HL-60/S4 treated with phorbol 12-myristate 13-acetate at 8.2 ng/mL for 4 days and 3 days (cell line): ENCODE results near the gene PIPOX.

Source experiments
- in situ Hi-C: fragments of 300-500 bp; cut with MboI; formaldehyde crosslinking; loops from 2 replicates; pipeline ENCODE4 v1.15.0; 2022; ENCODE audit warnings: low sequenced_read_pairs

Gene PIPOX, protein sequence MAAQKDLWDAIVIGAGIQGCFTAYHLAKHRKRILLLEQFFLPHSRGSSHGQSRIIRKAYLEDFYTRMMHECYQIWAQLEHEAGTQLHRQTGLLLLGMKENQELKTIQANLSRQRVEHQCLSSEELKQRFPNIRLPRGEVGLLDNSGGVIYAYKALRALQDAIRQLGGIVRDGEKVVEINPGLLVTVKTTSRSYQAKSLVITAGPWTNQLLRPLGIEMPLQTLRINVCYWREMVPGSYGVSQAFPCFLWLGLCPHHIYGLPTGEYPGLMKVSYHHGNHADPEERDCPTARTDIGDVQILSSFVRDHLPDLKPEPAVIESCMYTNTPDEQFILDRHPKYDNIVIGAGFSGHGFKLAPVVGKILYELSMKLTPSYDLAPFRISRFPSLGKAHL

DNA sequence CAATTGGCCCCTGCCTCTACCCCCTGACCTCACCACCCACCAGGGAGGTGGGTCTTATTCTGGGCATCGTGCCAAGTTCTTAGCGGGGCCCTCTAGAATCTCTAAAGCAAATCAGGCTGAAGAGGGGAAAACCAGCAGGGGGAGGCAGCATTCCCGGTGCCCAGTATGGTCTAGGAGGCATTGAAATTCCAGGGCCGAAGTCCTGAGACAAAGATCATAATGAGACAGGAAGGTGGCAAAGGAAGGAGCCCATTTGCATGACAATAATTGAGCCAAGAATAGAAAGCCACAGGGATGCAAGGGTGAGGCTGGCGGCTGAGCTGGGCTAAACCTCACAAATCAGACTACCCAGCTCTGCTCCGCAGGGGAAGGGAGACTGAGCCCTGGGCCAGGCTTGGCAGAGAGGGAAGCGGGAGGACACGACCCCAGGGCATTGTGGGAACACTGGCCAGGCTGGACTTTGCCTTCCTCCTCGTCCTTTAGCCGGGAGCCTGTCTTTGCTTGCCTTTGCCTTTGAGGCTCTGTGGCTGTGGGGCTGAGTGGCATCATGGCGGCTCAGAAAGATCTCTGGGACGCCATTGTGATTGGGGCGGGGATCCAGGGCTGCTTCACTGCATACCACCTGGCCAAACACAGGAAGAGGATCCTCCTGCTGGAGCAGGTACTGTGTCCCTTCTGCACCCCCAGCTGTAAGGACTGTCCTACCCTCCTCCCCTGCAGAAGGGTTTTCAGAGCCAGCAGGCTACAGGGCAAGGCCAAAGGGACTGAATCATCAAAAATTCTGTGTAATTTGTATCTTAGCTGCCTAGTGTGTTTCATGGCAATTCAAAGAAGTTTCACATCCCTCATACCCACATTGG lies at the start of gene PIPOX:
PIPOX (plus strand) TSS at position 463 of the 860 bp plus-strand sequence; CDS start at position 548, 85 bp downstream.
- in situ Hi-C loops: no loop called here

DNA sequence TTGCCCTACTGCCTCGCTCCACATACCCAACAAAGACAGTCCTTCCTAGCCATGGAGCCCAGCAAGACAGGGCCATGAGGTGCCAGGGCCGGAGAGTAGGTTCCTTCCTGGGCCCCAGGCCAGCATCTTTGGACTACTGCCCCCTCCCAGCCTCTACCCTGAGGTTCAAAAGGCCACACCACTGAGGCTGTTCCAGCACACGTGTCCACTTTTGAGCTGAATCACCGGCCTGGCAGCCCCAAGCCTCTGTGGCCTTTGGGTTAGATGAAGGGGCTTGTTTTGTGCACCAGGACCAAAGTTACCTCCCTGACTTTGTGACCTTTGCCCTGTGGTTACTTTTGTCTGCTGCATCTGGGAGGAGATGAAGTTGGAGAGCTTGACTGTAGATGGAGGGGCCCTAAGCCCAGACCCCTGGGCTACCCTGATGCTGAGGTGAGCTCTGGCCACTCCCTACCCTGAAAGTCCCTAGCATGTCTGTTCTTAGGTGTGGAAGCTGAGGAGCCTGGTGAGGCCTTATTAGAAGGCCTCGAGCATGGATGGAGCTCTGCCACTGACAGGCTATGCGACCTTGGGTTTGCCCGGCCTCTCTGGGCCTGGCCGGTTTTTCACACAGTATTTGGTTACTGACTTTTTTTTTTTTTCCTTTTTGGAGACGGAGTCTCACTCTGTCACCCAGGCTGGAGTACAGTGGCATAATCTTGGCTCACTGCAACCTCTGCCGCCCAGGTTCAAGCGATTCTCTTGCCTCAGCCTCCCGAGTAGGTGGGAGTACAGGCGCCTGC lies 49.1 kb upstream of the PIPOX start:
- in situ Hi-C loops: no loop called here

DNA sequence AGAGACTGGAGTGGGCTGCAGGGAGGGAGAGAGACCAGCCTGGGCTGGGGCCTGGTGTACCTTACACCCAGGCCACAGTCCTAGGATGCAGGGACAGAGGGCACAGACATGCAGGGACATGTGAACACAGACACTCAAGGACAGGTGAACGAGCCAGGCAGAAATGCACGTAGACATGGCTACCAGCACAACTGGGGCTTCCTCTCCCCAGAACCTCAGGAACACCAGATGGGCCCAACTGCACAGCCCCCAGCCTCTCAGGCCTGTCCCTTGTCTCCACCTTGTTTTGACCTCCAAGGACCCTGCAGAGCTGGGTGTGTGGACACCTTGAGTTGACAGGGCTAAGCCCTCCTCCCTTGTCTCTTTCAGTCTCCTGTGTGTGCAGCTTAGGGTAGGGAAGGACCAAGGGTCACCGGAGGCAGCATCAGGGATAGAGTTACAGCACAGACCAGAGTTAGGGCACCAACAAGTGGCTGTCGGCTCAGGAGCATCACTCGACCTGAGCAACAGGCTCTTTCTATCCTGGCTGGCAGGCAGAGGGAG lies 46.3 kb upstream of the PIPOX start:
- in situ Hi-C loops: no loop called here

DNA sequence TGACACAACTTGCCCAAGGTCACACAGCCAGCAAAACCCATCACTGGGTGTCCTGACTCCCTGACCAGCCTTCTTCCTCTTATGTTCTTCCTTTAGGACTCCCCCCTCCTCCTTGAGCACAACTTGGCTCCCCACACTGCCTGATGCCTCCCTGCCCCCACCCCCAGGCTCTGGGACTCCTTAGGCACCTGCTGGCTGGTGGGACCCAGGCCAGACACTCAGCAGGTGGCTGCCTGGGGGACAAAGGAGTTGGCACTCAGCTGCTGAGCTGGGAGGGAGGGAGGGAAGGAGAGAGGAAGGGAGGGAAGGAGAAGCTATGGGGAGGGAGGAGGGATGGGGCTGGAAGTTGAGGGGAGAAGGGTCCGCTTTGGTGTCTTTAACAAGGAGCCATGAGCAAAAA lies 45.1 kb upstream of the PIPOX start:
- in situ Hi-C loops: no loop called here

DNA sequence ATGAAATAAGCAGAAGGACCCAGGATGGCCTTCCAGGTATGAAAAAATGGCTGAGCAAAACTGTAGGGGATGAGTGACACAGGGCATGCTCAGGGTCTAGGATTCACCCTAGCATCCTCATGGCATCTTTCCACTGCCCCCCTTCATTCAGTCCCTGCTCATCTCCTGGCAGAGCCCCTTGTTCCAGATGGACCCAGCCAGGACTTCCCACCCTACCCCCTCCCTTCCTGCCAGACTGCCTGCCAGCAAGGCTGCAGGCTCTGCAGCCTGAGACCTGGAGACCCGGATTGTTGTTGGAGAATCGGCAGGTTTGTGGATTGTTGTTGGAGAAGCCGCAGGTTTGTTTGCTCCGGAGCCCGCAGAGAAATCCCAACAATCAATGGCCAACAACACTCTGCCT lies 43.7 kb upstream of the PIPOX start:
- in situ Hi-C loops: no loop called here

DNA sequence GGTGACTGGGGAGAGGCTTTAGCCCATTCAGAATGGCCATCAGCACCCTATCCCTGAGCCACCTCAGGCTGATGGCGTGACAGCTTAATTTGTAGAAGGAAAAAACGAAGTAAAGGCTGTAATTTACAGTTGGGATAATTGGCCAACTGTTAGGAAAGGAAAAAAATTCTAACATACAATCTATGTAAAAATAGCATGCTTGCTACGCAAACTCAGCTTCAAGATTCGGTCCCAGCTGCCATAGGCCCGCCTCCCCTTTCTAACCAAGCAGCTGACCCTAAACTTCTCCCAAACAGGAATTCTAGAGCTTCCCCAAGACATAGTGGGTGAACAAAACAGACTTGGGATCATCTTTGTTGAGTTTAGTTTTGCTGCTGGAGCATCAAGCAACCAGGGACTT lies 42.0 kb upstream of the PIPOX start:
- in situ Hi-C loops: no loop called here

DNA sequence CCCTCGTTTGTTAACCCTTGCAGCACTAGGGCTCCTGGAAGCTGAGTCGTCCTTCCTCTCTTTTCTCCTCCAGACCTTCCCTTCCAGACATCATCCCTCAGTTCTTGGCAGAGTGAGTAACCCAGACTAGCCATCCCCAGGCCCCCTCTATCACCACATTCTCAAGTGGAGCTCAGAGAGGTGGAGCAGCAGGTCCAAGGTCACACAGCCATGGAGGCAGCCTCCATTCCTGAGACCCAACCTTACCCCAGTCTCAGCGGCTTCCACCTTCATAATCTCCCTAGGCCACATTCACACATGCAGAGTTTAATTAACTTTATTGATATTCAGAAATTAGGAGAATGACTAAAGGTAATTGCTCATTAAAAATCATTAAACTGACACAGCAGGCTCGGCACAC lies 40.1 kb upstream of the PIPOX start:
- in situ Hi-C loops: no loop called here

DNA sequence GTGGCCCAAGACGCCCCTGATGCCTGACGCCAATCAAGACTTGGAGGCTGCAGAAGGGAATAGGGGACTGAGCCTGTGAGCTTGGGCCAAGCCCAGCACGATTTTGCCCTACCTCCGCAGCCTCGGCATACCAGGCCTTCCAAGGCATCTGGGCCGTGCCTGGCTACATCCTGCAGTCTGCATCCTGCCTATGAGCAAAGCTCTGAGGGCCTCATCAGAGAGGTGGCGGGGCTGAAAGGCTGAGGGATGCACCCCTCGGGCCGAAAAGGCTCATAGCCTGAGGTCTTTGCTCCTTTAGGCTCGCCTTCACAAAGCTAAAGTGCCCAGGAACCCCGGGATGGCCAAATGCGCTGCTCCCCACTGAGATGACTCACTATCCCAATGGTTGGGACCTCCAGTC lies 39.7 kb upstream of the PIPOX start:
- in situ Hi-C loops: no loop called here

DNA sequence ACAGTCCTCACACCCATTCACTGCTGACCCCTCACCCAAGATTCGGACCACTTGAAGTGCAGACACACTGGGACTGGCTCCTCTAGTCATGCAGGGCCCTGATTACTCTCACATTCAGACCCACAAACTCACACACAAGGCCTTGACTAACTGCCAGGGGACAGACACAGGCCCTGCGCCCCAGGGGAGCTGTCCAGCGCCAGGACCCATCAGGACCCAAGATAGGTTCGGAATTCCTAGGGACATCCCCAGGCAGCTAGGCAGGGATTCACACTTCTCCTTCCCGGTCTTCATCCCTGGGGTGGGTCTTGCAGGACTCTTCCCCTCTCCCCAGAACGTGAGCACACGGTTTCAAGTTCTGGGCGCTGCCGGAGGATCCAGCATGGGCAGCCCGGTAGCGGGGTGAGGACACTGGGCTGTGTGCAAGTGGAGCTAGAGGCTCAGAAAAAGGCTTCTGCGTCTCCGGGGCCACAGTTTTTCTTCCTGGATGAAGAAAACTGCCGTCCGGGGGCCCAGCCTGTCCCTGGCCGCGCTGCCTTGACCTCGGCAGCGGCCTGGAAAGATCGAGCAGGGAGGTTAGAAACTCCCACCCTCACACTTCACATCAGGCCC lies 38.8 kb upstream of the PIPOX start:
- in situ Hi-C loops: no loop called here

DNA sequence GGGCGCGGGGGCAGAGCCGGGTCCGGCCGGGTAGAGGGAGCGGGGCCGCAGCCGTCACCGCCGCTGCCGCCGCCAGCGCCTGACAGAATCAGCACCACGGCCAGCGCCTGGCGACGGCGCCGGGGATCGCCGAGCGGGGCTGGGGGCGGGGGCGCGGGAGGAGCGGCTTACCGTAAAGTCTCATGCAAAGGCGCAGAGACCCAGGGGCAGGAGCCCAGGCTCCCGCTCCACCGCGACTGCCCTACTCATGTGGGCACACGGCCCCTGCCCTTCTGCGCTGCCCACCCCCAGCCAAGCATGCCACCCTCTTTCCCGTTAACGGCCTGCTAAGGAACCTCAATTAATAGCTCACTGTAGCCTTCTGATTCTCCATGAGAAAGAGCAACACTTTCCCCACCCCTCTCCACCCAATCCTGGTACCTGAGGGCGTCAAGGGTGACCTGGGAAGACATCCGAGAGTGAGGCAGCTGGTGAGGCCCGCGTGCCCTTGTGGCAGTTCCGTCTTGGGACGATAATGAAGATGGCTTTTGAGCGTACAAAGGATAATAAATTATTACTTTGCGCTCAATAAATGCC lies 36.9 kb upstream of the PIPOX start, which contains the start of gene SEZ6:
SEZ6 (minus strand) TSS at position 98 of the 576 bp plus-strand sequence. CDS start 164 bp downstream, outside the sequence.
- in situ Hi-C loops: no loop called here

DNA sequence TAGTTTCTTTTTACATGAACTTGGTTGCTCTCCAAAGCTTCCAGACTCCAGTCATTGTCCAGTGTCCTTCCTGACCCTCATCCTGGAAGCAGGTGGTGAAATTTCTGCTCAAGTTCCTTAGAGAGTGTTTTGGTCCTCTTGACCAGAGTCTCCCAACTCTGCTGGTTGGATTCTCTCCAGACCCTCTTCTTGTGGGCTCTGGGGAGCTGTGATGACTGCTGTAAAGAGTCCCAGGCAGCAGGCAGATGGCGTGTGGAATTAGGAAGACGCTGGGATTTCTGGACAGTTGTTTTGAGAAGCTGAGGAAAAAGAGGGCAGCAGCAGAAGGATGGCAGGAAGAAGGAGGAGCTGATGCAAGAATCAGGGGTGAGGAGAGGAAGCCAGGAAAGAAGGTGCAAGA lies 35.5 kb upstream of the PIPOX start:
- in situ Hi-C loops: no loop called here

DNA sequence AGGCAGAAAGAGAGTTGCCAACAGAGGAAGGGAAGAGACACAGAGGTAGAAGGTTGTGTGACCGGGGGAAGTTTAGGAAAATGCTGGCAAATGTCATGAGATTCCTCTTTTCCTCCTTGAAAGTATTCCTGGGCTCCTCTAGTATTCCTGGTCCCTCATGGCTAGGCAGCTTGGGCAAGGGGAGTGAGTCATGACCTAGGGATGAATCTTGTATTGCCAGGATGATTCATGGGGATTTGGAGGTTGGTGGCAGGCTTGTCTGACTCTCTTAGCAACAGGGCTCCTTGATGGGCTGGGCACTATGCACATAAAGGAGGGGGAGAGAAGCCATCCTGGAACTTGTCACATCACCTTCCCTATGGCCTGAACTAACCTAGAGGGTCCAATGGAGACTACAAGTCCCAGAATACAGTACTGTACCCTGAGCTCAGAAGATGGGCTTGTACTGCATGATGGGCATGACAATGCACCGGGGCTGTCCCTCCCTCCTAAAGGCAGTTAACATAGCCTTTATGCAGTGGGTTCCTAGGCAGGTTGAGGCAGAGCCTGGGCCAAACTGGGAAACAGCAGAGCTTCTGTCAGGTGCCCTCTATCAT lies 35.0 kb upstream of the PIPOX start:
- in situ Hi-C loops: no loop called here

DNA sequence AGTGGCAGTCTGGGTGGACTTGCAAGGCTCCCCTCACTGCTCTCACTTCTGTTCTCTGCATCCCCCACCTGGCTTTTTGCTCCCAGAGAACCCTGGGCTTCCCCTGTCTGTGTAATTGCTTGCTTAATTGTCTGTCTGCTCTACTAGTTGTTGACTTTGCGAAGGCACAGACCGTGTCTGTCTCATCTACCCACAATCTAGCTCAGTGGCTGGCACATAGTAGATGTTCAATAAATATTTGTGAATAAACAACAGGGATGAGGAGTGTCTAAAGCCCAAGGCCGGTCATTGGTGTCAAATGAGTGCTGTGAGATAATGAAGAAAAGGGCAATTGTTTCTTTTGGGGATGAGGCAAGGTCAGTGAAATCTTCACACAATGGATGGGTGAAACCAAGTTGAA lies 34.4 kb upstream of the PIPOX start:
- in situ Hi-C loops: no loop called here

DNA sequence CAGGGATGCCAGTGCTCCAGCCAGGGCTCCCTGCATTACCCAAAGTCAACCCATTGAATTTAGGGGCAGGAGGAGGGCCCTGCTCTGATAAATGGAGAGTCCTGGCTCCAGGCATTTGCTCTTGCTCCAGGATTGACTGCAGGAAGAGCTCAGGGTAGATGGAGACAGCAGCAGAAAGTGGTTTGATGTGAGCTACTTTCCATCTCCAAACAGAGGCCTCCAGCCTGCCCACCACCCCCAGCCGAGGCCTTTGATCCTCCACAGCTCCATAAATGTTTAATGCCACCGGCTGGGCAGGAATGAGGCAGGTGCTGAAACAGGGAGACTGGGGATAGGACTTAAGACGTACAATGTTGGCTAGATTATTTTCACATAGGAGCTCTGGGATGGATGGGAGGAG lies 32.8 kb upstream of the PIPOX start:
- in situ Hi-C loops: no loop called here

DNA sequence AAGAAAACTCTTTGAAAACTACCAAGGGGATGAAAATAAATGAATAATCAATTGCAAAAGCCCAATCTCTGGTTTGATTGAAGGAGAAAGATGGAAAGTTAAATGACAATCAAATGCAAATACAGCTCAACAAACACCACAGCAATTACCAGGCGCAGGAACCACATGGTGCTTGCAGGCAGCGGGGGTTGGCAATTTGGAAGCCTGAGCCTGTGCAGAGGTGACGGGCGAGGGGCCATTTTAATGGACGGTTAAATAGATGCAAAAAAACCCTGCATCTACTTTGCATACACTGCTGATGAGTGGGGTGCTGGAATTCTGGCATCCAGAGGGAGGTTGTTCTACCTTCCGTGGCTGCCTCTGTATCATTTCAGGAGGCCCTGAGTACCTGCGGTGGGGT lies 32.4 kb upstream of the PIPOX start:
- in situ Hi-C loops: no loop called here

DNA sequence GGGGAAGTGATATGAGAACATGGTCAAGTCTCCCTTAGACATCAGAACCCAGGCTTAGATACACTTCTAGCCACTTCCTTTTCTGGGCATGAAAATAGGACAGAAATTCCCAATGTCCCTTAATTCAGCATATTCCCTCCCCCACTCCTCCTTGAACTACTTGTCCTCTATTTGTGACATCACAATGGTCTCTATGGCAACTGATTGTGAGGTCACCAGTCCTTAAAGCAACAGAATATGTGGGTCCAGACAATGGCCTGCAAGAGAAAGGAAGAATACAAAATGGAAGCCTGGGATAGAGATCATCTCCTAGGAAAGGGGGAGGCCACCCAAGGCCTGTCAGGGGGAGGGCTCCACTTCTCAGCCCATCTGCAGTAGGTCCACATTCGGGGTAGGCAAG lies 30.4 kb upstream of the PIPOX start:
- in situ Hi-C loops: no loop called here

DNA sequence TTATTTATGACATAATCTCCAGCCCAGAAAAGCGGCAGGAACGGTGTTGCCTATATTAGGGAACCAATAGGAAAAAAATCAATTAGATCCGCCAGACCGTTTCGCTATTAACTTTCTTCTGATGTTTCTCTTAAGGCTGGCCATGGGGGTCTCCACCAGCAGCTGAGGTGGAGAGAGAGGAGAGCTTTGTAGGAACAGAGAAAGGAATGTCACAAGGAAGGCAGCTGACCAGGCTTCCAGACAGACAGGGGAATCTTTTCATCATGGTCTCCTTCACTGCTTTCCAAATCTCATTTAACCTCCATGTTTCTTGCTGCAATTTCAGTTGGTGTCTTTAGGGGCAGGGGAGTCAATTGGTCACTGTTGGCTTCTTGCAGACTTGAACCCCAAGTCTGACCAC lies 28.2 kb upstream of the PIPOX start:
- in situ Hi-C loops: no loop called here

DNA sequence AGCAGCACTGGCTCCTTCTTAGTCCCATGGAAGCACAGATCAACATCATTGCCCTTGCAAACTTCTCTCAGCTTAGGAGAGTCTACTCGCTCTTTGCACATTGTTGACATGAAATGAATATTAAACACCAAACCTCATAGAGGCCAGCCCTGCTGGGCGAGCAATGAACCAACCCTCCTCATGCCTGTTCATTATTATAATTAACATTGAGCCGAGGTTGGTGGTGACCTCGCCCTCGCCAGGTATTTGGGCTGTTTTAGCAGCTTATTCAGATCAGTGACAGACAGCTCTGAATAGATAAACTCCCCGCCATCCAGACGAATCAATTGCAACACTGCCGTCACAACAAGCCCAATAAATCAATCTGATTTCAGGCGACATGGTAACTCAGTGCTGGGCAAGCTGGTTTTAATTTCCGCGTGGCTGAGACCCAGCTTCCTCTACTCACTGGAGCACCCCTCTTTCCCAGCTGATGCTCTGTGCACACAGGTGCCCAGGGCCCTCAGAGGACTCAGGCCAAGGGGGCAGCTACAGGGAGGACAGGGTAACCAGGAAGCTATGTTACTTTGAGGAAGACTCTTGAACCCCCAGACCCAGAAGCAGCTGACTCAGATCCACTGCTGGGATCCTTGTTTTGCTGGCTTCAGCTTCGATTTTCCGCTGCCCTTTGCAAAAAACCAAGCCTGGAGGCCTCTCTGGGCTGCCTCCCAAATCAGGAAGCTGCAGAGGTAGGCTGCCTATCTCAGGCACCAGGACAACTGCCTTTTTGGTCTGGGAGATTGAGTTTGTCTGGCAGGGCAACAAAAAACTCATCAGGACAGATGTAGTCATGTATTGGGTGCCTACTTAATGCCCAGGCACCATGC lies 26.4 kb upstream of the PIPOX start:
- in situ Hi-C loops: no loop called here
